K562 (cell line): ENCODE results near the gene NCF2. TPM values are rescaled to one million over a fixed set of nuclear protein-coding genes. Genes with fewer than 3 reads are reported as not detected.

Experiments
- ATAC-seq: fragments of 200-7000 bp; cut with Tn5 transposase; 3 replicates; pipeline ENCODE4 v1.9.1; 2020; ENCODE audit warnings: moderate library complexity
- BruUV-seq: library from RNA; stranded (reverse); fragments of 400-500 nt; replicated peaks from 2 replicates; lab custom pipeline; 2021; lab: Mats Ljungman, UMichigan
- CTCF ChIA-PET: fragments of 300-600 bp; formaldehyde crosslinking; extraction: SDS; loops from one replicate; lab custom pipeline; 2021; ENCODE audit warnings: low intra/inter-chr PET ratio; lab: Yijun Ruan, JAX
- POLR2A ChIA-PET: fragments of 300-600, 350-650 bp; sonication (Branson Sonifier 250); formaldehyde crosslinking; extraction: SDS; loops from one replicate; lab custom pipeline; 2021; ENCODE audit warnings: antibody characterized with exemption, inconsistent platforms; lab: Yijun Ruan, JAX
- DNase-seq, 4 experiments: peaks; one replicate each; pipeline versions ENCODE4 v3.0.0 to v3.0.0-alpha.2; 2011 to 2018; ENCODE audit warnings: low spot score in 3 of 4, mixed read lengths in 3 of 4; ENCODE audit errors: extremely low read depth in 1 of 4
- FAIRE-seq: peaks from 2 replicates; lab custom pipeline; 2011; peaks lifted over from hg19 to GRCh38; lab: Jason Lieb, UNC
- H2AFZ ChIP-seq: 2 replicates; pipeline ENCODE4 v1.6.0; 2011; ENCODE audit warnings: low read depth, low read length, control low read depth, inconsistent platforms
- H3K27ac ChIP-seq: fragments of 200-600 bp; 3 replicates; pipeline ENCODE4 v1.8.0; 2011; ENCODE audit warnings: low read depth, mild to moderate bottlenecking, control low read depth, inconsistent platforms, low read length, moderate library complexity, mixed read lengths; ENCODE audit errors: extremely low read depth
- H3K27me3 ChIP-seq, 2 experiments: fragments of 300-600 bp in 1 of 2; 2 replicates in 1 of 2; 3 replicates in 1 of 2; pipeline versions ENCODE4 v1.6.0 to v1.8.0; 2011; ENCODE audit warnings: inconsistent platforms in 2 of 2, low read length in 2 of 2, mild to moderate bottlenecking in 1 of 2, mixed read lengths in 1 of 2, moderate library complexity in 1 of 2; ENCODE audit not compliant: control insufficient read depth in 2 of 2, insufficient read depth in 2 of 2
- H3K36me3 ChIP-seq: fragments of 300-600 bp; 3 replicates; pipeline ENCODE4 v1.8.0; 2011; ENCODE audit warnings: mild to moderate bottlenecking, low read length, inconsistent platforms; ENCODE audit not compliant: control insufficient read depth, insufficient read depth
- H3K4me1 ChIP-seq, 2 experiments: fragments of 200-600 bp in 1 of 2; replicated peaks in 1 of 2; 2 replicates in 1 of 2; 3 replicates in 1 of 2; pipeline versions ENCODE4 v1.5.1 to v1.8.0; 2011; ENCODE audit warnings: inconsistent platforms in 2 of 2, low read length in 2 of 2, mild to moderate bottlenecking in 1 of 2, mixed read lengths in 1 of 2, moderate library complexity in 1 of 2; ENCODE audit not compliant: control insufficient read depth in 2 of 2, insufficient read depth in 2 of 2
- H3K4me2 ChIP-seq: 2 replicates; pipeline ENCODE4 v1.6.1; 2011; ENCODE audit warnings: low read length, control low read depth, inconsistent platforms, mixed read lengths; ENCODE audit not compliant: insufficient read depth
- H3K4me3 ChIP-seq: fragments of 200-600 bp; sonication (generic), shearing (Covaris generic); 2 replicates; pipeline ENCODE4 v1.5.1; 2016; ENCODE audit warnings: control low read depth, inconsistent platforms
- H3K79me2 ChIP-seq: fragments of 200-600 bp; 3 replicates; pipeline ENCODE4 v1.8.0; 2011; ENCODE audit warnings: low read length, inconsistent platforms; ENCODE audit not compliant: control insufficient read depth, insufficient read depth
- H3K9ac ChIP-seq, 2 experiments: 2 replicates each; pipeline versions ENCODE4 v1.6.0 to v1.6.1; 2011; ENCODE audit warnings: low read depth in 2 of 2, low read length in 2 of 2, control low read depth in 1 of 2, inconsistent platforms in 1 of 2, mild to moderate bottlenecking in 1 of 2, mixed read lengths in 1 of 2; ENCODE audit not compliant: insufficient read depth in 1 of 2
- H3K9me1 ChIP-seq: one replicate; pipeline ENCODE4 v1.6.0; 2011; ENCODE audit warnings: inconsistent platforms, mild to moderate bottlenecking, low read length, moderate library complexity; ENCODE audit not compliant: control insufficient read depth, insufficient read depth
- H3K9me3 ChIP-seq: replicated peaks from 2 replicates; pipeline ENCODE4 v1.5.1; 2011; ENCODE audit warnings: low read depth, low read length, inconsistent platforms; ENCODE audit not compliant: control insufficient read depth, insufficient read depth
- H4K20me1 ChIP-seq: replicated peaks from 2 replicates; pipeline ENCODE4 v1.6.1; 2011; ENCODE audit warnings: low read length, inconsistent platforms, mixed read lengths; ENCODE audit not compliant: control insufficient read depth, insufficient read depth
- ATF6 ChIP-seq: sonication (generic); formaldehyde crosslinking; IDR thresholded peaks from 2 replicates; pipeline ENCODE4 v1.4.0; 2020; ENCODE audit warnings: mild to moderate bottlenecking, missing genetic modification reagents
- BRF1 ChIP-seq: IDR thresholded peaks from 3 replicates; pipeline ENCODE4 v1.6.1; 2011; ENCODE audit warnings: borderline replicate concordance, mild to moderate bottlenecking; ENCODE audit not compliant: insufficient read length; ENCODE audit errors: extremely low read depth
- ELF2 ChIP-seq: fragments of 250-450 bp; sonication (Bioruptor Pico); IDR thresholded peaks from 2 replicates; pipeline ENCODE4 v1.5.0; 2021; ENCODE audit warnings: mild to moderate bottlenecking
- ETV1 ChIP-seq: fragments of 450-650 bp; conservative IDR thresholded peaks from 2 replicates; pipeline ENCODE4 v1.6.1; 2016; ENCODE audit warnings: missing genetic modification characterization, control low read depth, low read depth, missing compliant biosample characterization
- HLTF ChIP-seq: fragments of 450-650 bp; IDR thresholded peaks from 2 replicates; pipeline ENCODE4 v1.6.1; 2016
- KAT8 ChIP-seq: fragments of 450-650 bp; IDR thresholded peaks from 2 replicates; pipeline ENCODE4 v1.6.1; 2016; ENCODE audit warnings: low read depth, mild to moderate bottlenecking
- PCBP2 ChIP-seq: fragments of 200-400 bp; formaldehyde crosslinking; IDR thresholded peaks from 2 replicates; pipeline ENCODE4 v1.6.1; 2018; ENCODE audit warnings: low read length, low read depth, mild to moderate bottlenecking, moderate library complexity; ENCODE audit not compliant: poor library complexity, severe bottlenecking
- RAD21 ChIP-seq, 2 experiments: fragments of 250-450 bp in 1 of 2; fragments of 450-650 bp in 1 of 2; sonication (Bioruptor Pico) in 1 of 2; formaldehyde crosslinking in 1 of 2; IDR thresholded peaks in 1 of 2; conservative IDR thresholded peaks in 1 of 2; 2 replicates each; pipeline versions ENCODE4 v1.4.0 to v1.8.0; 2020 to 2022; ENCODE audit warnings: mild to moderate bottlenecking in 2 of 2, moderate library complexity in 1 of 2
- RFX5 ChIP-seq: IDR thresholded peaks from 2 replicates; pipeline ENCODE4 v1.6.1; 2011; ENCODE audit warnings: low read depth, mild to moderate bottlenecking, improper control_type of control experiment, low read length
- SIN3B ChIP-seq: fragments of 450-650 bp; IDR thresholded peaks from 2 replicates; pipeline ENCODE4 v1.6.1; 2017; ENCODE audit warnings: low read depth, mild to moderate bottlenecking, moderate library complexity
- SMARCA5 ChIP-seq: fragments of 450-650 bp; IDR thresholded peaks from 2 replicates; pipeline ENCODE4 v1.6.1; 2016
- SRSF3 ChIP-seq: fragments of 200-400 bp; formaldehyde crosslinking; IDR thresholded peaks from 2 replicates; pipeline ENCODE4 v1.6.1; 2016; ENCODE audit warnings: mild to moderate bottlenecking, low read length, moderate library complexity; ENCODE audit not compliant: insufficient read depth
- ZNF324 ChIP-seq: fragments of 250-450 bp; sonication (Bioruptor Pico); IDR thresholded peaks from 2 replicates; pipeline ENCODE4 v1.4.0; 2020; ENCODE audit warnings: mild to moderate bottlenecking
- ZNF407 ChIP-seq: fragments of 450-650 bp; IDR thresholded peaks from 2 replicates; pipeline ENCODE4 v1.6.1; 2016; ENCODE audit warnings: low read depth
- WGBS: fragments of 100-300 bp; shearing (Covaris generic); methylation state at CpG from one replicate; pipeline ENCODE4 v1.1.6; 2016; ENCODE audit warnings: low coverage, mixed read lengths; ENCODE audit not compliant: insufficient coverage; ENCODE audit errors: missing lambda C conversion rate; 5-methylcytosine and 5-hydroxymethylcytosine counted together
- in situ Hi-C: fragments of 300-500 bp; cut with MboI; formaldehyde crosslinking; loops from 4 replicates; pipeline ENCODE4 v1.15.0; 2018; ENCODE audit warnings: inconsistent platforms, mixed read lengths
- intact Hi-C: fragments of 100-400 bp; cut with micrococcal nuclease; formaldehyde crosslinking; loops from 2 replicates; pipeline ENCODE4 v1.14.2; 2022
- polyA plus RNA-seq, 8 experiments: library from polyadenylated mRNA; depleted of rRNA in 4 of 8; stranded (reverse) in 5 of 8; unstranded in 3 of 8; fragments of >200 nt; fragmentation: Nextera tagmentation in 2 of 8; fragmentation: Illumina TruSeq in 1 of 8; extraction: Ambion mirVana in 2 of 8; extraction: Trizol in 1 of 8; gene quantifications; 2 replicates each; pipeline versions ENCODE4 v1.2.1 to v1.2.3, GENCODE V29; 2011 to 2014; ENCODE audit warnings: inconsistent platforms in 1 of 8, missing spikeins in 1 of 8
- total RNA-seq, 7 experiments: library from RNA; depleted of rRNA in 6 of 7; stranded (reverse); fragments of >200 nt in 6 of 7; fragmentation: Illumina TruSeq in 2 of 7; extraction: Trizol in 2 of 7; gene quantifications; 2 replicates each; pipeline versions ENCODE4 v1.2.1 to v1.2.3, GENCODE V29; 2011 to 2021; ENCODE audit warnings: low replicate concordance in 1 of 7

Gene NCF2
- total and polyA plus RNA-seq, 9 of the 15 experiments (the other 6 are each of a cell fraction or from before 2014, with no cell fraction given) = 0.07 to 0.54 (median 0.16) TPM; not detected in 3

- Histone ChIP-seq H3K36me3 (no peaks in the 10 kb centered on the region), H3K27me3 (peaks cover 40 to 49% of the 10 kb centered on the region in 2 experiments), H3K9ac (no peak overlapping the region), H3K79me2 (no peaks in the 10 kb centered on the region), H3K9me1 (no peaks in the 10 kb centered on the region), H2AFZ (no peak overlapping the region), H3K27ac (no peak overlapping the region), H3K4me2 (no peak overlapping the region), H3K4me1 (peaks cover 3 to 5% of the 10 kb centered on the region in 2 experiments; a peak in 2 of 5 replicates), H3K9me3 (no peaks in the 10 kb centered on the region), H4K20me1 (peaks cover 5% of the 10 kb centered on the region), H3K4me3 (no peak overlapping the region)
- BruUV-seq = no TSS peak
- in situ Hi-C loops (no loop called here), intact Hi-C loops (no loop called here)
- ChIA-PET POLR2A (interaction anchor here (2.6 kb wide), 1 partner anchor 8 kb away, joined by 19 read pairs; no protein-coding TSS in a partner anchor), CTCF (no interaction called here)
- ATAC-seq (no peak), FAIRE-seq (no peak), DNase-seq (no peak)
- TF ChIP-seq KAT8 (no peak), SMARCA5 (no peak), RFX5 (no peak), PCBP2 (no peak), SRSF3 (no peak), BRF1 (no peak), SIN3B (no peak), ETV1 (tag) (no peak), RAD21 (CRISPR knock-in tag; conservative IDR thresholded peaks at IDR 0.05 in 1 of 2, IDR thresholded peaks at IDR 0.05 in 1 of 2) (no peak), ELF2 (no peak), ZNF407 (no peak), ZNF324 (no peak), ATF6 (CRISPR knock-in tag) (no peak), HLTF (no peak)
- 5% methylated on average over 8 of the region's 8 CpGs for WGBS
These were observed 13.7 kb downstream of the NCF2 start for GRCh38 chr1:183576537-183576936.
